ENCODE measurements around the gene ZGPAT. TPM values are rescaled to one million over a fixed set of nuclear protein-coding genes. Genes with fewer than 3 reads are reported as not detected.

The ZGPAT gene
- total and polyA plus RNA-seq, 2 of the 13 experiments (the other 11 are each of a cell fraction or from before 2014, with no cell fraction given) = 23.0 to 41.9 TPM

GRCh38 chr20:63737945-63738686 is 30.3 kb downstream of the ZGPAT start (continued):
- TF ChIP-seq IRF1 (CRISPR knock-in tag; IDR thresholded peaks at IDR 0.05; ENCODE audit: low read depth) (peak; percentile 61), ZNF615 (CRISPR knock-in tag; IDR thresholded peaks at IDR 0.05; ENCODE audit: borderline replicate concordance) (0 out of 2 replicates have a peak, but pooled peaks have one; percentile 84), KAT8 (CRISPR knock-in tag; IDR thresholded peaks at IDR 0.05) (peak; percentile 16; the same call in 1 of the 2 replicates), SNRNP70 (IDR thresholded peaks at IDR 0.05; ENCODE audit: low read depth, low read length) (no peak), ZHX2 (IDR thresholded peaks at IDR 0.05; ENCODE audit: low read depth) (peak; percentile 59; the same call in 1 of the 2 replicates), ZHX2 (CRISPR knock-in tag; IDR thresholded peaks at IDR 0.05; ENCODE audit: borderline replicate concordance) (no peak), ZNF749 (CRISPR knock-in tag; IDR thresholded peaks at IDR 0.05; ENCODE audit: borderline replicate concordance) (peak; percentile 90; the same call in 1 of the 2 replicates), HNRNPL (IDR thresholded peaks at IDR 0.05; ENCODE audit: low read depth, low read length) (peak; percentile 98), ZNF446 (CRISPR knock-in tag; IDR thresholded peaks at IDR 0.05) (peak; percentile 49), ZNF281 (CRISPR knock-in tag; IDR thresholded peaks at IDR 0.05; ENCODE audit: borderline replicate concordance) (peak; percentile 96), PHF8 (CRISPR knock-in tag; IDR thresholded peaks at IDR 0.05) (peak; percentile 90), ZNF343 (CRISPR knock-in tag; IDR thresholded peaks at IDR 0.05) (peak; percentile 94; the same call in 1 of the 2 replicates), FOXM1 (CRISPR knock-in tag; IDR thresholded peaks at IDR 0.05) (peak; percentile 64; the same call in 1 of the 2 replicates), STAG1 (CRISPR knock-in tag; IDR thresholded peaks at IDR 0.05) (peak; percentile 41; the same call in 1 of the 2 replicates), BCL3 (CRISPR knock-in tag; IDR thresholded peaks at IDR 0.05) (peak; percentile 79; the same call in 1 of the 2 replicates), DR1 (CRISPR knock-in tag; IDR thresholded peaks at IDR 0.05) (peak; percentile 79), ZNF550 (CRISPR knock-in tag; IDR thresholded peaks at IDR 0.05; ENCODE audit: borderline replicate concordance) (peak; percentile 97), NFRKB (IDR thresholded peaks at IDR 0.05) (no peak)
